H1 (cell line): ENCODE data around the gene HSF4. TPM values are rescaled to one million over a fixed set of nuclear protein-coding genes. Genes with fewer than 3 reads are reported as not detected.

Experiments used
- CTBP2 ChIP-seq: IDR thresholded peaks from 2 replicates; pipeline ENCODE4 v1.7.0; 2011; ENCODE audit warnings: borderline replicate concordance, mild to moderate bottlenecking, moderate library complexity, mixed read lengths, low read length; ENCODE audit not compliant: insufficient read depth, insufficient read length
- EZH2 ChIP-seq: fragments of 200-600 bp; sonication (generic); IDR thresholded peaks from 2 replicates; pipeline ENCODE4 v1.7.1; 2012; ENCODE audit warnings: low read depth, mild to moderate bottlenecking, moderate library complexity, low read length, inconsistent platforms; ENCODE audit not compliant: severe bottlenecking
- KDM4A ChIP-seq: IDR thresholded peaks from one replicate; pipeline ENCODE4 v1.7.1; 2012; ENCODE audit warnings: low read depth, mild to moderate bottlenecking, moderate library complexity, low read length, inconsistent platforms; ENCODE audit not compliant: severe bottlenecking
- RAD21 ChIP-seq, 2 experiments: IDR thresholded peaks in 1 of 2; conservative IDR thresholded peaks in 1 of 2; 2 replicates each; pipeline ENCODE4 v1.6.1; 2011; ENCODE audit warnings: low read depth in 2 of 2, low read length in 2 of 2, improper control_type of control experiment in 1 of 2, inconsistent platforms in 1 of 2, mild to moderate bottlenecking in 1 of 2, moderate library complexity in 1 of 2
- polyA plus RNA-seq, 7 experiments: library from polyadenylated mRNA; depleted of rRNA in 3 of 7; stranded (reverse) in 5 of 7; unstranded in 2 of 7; fragments of >200 nt in 5 of 7; fragments of 200-250 nt in 2 of 7; gene quantifications; 1 replicate in 5 of 7; 2 replicates in 1 of 7; 4 replicates in 1 of 7; pipeline versions ENCODE4 v1.2.1 to v1.2.3, GENCODE V29; 2011 to 2013; ENCODE audit warnings: missing spikeins in 2 of 7, mixed read lengths in 2 of 7
- total RNA-seq: library from RNA; stranded (reverse); fragmentation: NEBNext Ultra II Directional; extraction: Animal tissue kit (Norgen Biotek cat#: 25700); gene quantifications from 2 replicates; pipeline ENCODE4 v1.2.1, GENCODE V29; 2021
- TF ChIP-seq, protein P1 (sequence below): IDR thresholded peaks from 2 replicates; pipeline ENCODE4 v1.6.1; 2011; ENCODE audit warnings: low read depth, mild to moderate bottlenecking, low read length; ENCODE audit not compliant: insufficient read depth
- TF ChIP-seq, protein P2 (sequence below): IDR thresholded peaks from 2 replicates; pipeline ENCODE4 v1.6.1; 2011; ENCODE audit warnings: low read length, improper control_type of control experiment
- TF ChIP-seq, protein P3 (sequence below): IDR thresholded peaks from 2 replicates; pipeline ENCODE4 v1.6.1; 2012; ENCODE audit warnings: inconsistent platforms

HSF4 gene
- total and polyA plus RNA-seq, 2 of the 8 experiments (the other 6 are each of a cell fraction or from before 2014, with no cell fraction given): 0.14 TPM; not detected in 1

DNA sequence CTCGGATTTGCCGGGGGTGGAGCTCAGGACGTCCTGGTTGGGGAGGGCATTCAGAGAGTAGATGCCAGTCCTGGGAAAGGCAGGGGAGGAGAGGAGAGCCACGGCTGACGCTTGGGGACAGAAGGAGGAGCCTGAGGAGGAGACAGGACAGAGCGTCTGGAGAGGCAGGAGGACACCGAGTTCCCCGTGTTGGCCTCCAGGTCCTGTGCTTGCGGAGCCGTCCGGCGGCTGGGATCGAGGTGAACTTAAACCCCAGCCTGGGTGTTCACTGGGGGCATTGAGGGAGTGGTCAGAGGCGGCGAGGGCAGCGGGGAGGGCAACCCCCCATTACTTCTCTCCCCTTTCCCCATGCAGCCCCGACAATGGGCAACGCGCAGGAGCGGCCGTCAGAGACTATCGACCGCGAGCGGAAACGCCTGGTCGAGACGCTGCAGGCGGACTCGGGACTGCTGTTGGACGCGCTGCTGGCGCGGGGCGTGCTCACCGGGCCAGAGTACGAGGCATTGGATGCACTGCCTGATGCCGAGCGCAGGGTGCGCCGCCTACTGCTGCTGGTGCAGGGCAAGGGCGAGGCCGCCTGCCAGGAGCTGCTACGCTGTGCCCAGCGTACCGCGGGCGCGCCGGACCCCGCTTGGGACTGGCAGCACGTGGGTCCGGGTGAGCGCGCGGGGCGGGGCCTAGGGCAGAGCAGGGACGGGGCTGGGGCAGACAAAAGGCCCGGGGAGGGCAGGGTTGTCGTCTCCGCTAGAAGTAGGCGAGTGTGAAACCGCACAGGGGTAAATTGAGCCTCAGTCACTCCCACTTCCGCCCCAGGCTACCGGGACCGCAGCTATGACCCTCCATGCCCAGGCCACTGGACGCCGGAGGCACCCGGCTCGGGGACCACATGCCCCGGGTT is 9.5 kb downstream of the HSF4 start (continued):
- TF ChIP-seq, protein P1, sequence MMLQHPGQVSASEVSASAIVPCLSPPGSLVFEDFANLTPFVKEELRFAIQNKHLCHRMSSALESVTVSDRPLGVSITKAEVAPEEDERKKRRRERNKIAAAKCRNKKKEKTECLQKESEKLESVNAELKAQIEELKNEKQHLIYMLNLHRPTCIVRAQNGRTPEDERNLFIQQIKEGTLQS: no peak
- TF ChIP-seq EZH2 (peak; percentile 80), RAD21 (IDR thresholded peaks at IDR 0.05 in 1 of 2, conservative IDR thresholded peaks at IDR 0.05 in 1 of 2; ENCODE audit: low read depth in 2 of 2, low read length in 2 of 2) (peak; percentile 7 to 23; a peak in 2 of 4 replicates), KDM4A (peak; percentile 49), CTBP2 (peak; percentile 12)
- TF ChIP-seq, protein P2, sequence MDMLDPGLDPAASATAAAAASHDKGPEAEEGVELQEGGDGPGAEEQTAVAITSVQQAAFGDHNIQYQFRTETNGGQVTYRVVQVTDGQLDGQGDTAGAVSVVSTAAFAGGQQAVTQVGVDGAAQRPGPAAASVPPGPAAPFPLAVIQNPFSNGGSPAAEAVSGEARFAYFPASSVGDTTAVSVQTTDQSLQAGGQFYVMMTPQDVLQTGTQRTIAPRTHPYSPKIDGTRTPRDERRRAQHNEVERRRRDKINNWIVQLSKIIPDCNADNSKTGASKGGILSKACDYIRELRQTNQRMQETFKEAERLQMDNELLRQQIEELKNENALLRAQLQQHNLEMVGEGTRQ: no peak
- TF ChIP-seq, protein P3, sequence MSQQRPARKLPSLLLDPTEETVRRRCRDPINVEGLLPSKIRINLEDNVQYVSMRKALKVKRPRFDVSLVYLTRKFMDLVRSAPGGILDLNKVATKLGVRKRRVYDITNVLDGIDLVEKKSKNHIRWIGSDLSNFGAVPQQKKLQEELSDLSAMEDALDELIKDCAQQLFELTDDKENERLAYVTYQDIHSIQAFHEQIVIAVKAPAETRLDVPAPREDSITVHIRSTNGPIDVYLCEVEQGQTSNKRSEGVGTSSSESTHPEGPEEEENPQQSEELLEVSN: peak; percentile 85
